Measurements from ENCODE around the gene USP6. TPM values are rescaled to one million over a fixed set of nuclear protein-coding genes. Genes with fewer than 3 reads are reported as not detected.

Gene USP6
- total and polyA plus RNA-seq, 4 donors: 0.05 to 0.36 (median 0.10) TPM; not detected in 1

DNA sequence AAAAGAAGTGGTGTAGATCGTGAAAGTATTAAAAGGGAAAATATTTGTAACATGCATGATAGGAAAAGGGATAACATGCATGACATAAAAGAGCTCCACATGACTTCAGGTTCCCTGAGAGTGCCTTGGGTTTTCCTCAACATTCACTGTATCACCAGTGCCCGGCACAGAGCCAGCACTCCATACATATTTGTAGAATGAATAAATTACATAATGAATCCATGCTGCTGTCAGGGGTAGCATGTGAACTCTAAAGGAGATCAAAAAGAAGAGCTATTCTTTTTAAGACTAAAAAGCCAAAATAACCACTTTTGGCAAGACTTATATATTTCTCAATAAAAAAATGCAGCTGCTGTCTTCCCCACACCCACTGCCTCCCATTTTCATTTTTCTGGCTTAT lies 78.5 kb downstream of the USP6 start:
- no peak for DNase-seq
- intact Hi-C loops (cut with DNase I): no loop called here

DNA sequence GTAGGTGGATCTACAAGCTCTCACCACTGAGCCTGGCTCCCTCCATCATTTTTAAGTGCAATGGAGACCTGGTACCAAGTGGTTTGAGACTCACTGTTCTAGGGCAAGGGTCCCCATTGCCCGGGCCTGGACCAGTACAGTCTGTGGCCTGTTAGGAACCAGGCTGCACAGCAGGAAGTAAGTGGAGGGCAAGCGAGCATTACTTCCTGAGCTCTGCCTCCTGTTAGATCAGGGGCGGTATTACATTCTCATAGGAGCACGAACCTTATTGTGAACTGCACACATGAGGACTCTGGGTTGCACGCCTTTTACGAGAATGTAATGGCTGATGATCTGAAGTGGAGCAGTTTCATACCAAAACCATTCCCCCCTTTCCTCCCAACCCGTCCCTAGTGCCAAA lies 82.6 kb downstream of the USP6 start:
- ATAC-seq (ENCODE audit: low FRiP score) (no peak), DNase-seq (no peak)
- Histone ChIP-seq H3K4me1 (ENCODE audit: control insufficient read depth in 1 of 2, insufficient read depth in 2 of 2, low read length in 2 of 2) (no peaks in the 10 kb centered on the region), H3K36me3 (ENCODE audit: control insufficient read depth in 1 of 2, insufficient read depth in 2 of 2, low read length in 1 of 2) (no peaks in the 10 kb centered on the region), H3K27me3 (ENCODE audit: control insufficient read depth in 1 of 2, insufficient read depth in 2 of 2, low read length in 1 of 2) (no peaks in the 10 kb centered on the region), H3K9me3 (ENCODE audit: control insufficient read depth, low read length) (no peaks in the 10 kb centered on the region), H3K27ac (ENCODE audit: low read depth in 1 of 2, low read length in 2 of 2) (no peak overlapping the region), H3K4me3 (ENCODE audit: low read length in 2 of 2) (no peak overlapping the region)
- 92 to 95% methylated on average over 7 of the region's 7 CpGs for WGBS, 2 donors
- intact Hi-C loops (cut with DNase I): no loop called here

More for the DNA sequence above, 78.5 kb downstream of the USP6 start:
- H3K4me1 ChIP-seq (ENCODE audit: control insufficient read depth in 1 of 2, insufficient read depth in 2 of 2, low read length in 2 of 2): no peaks in the 10 kb centered on the region
- no peak overlapping the region for H3K4me3 ChIP-seq (ENCODE audit: low read length in 2 of 2)
- H3K36me3 ChIP-seq (ENCODE audit: control insufficient read depth in 1 of 2, insufficient read depth in 2 of 2, low read length in 1 of 2): no peaks in the 10 kb centered on the region
- 84 to 86% methylated on average over 2 of the region's 2 CpGs for WGBS, 2 donors
- H3K27ac ChIP-seq (ENCODE audit: low read depth in 1 of 2, low read length in 2 of 2): no peak overlapping the region
- no peak for ATAC-seq (ENCODE audit: low FRiP score)
- H3K27me3 ChIP-seq (ENCODE audit: control insufficient read depth in 1 of 2, insufficient read depth in 2 of 2, low read length in 1 of 2): no peaks in the 10 kb centered on the region
- H3K9me3 ChIP-seq (ENCODE audit: control insufficient read depth, low read length): peaks cover 1% of the 10 kb centered on the region

- Histone ChIP-seq H3K4me3 (ENCODE audit: low read length in 2 of 2) (no peak overlapping the region), H3K36me3 (ENCODE audit: control insufficient read depth in 1 of 2, insufficient read depth in 2 of 2, low read length in 1 of 2) (no peaks in the 10 kb centered on the region), H3K9me3 (ENCODE audit: control insufficient read depth, low read length) (no peaks in the 10 kb centered on the region), H3K27me3 (ENCODE audit: control insufficient read depth in 1 of 2, insufficient read depth in 2 of 2, low read length in 1 of 2) (no peaks in the 10 kb centered on the region), H3K27ac (ENCODE audit: low read depth in 1 of 2, low read length in 2 of 2) (no peak overlapping the region), H3K4me1 (ENCODE audit: control insufficient read depth in 1 of 2, insufficient read depth in 2 of 2, low read length in 2 of 2) (no peaks in the 10 kb centered on the region)
- intact Hi-C loops (cut with DNase I): no loop called here
- WGBS, 2 donors: 36 to 54% methylated on average over 2 of the region's 2 CpGs
- ATAC-seq (ENCODE audit: low FRiP score) (no peak), DNase-seq (no peak)
These were observed 84.5 kb downstream of the USP6 start for GRCh38 chr17:5200360-5200759.

DNA sequence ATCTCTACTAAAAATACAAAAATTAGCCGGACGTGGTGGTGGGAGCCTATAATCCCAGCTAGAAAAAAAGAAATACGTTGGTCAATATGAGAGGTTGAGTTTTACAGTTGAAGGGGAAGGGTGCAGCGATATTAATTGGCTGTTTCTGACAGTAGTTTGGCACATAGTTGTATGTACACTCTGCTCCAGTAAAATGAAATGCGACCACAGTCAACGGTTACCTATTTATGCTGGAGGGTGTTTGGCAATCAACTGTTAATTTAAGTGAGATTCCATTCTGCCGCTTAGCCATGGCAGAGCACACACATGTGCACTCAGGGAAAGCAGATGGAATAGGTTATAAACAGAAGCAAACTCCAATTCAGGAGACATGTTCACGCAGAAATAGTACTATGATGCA lies 85.2 kb downstream of the USP6 start:
- no peaks in the 10 kb centered on the region for H3K36me3 ChIP-seq (ENCODE audit: control insufficient read depth in 1 of 2, insufficient read depth in 2 of 2, low read length in 1 of 2)
- 89 to 92% methylated on average over 8 of the region's 8 CpGs for WGBS, 2 donors

DNA sequence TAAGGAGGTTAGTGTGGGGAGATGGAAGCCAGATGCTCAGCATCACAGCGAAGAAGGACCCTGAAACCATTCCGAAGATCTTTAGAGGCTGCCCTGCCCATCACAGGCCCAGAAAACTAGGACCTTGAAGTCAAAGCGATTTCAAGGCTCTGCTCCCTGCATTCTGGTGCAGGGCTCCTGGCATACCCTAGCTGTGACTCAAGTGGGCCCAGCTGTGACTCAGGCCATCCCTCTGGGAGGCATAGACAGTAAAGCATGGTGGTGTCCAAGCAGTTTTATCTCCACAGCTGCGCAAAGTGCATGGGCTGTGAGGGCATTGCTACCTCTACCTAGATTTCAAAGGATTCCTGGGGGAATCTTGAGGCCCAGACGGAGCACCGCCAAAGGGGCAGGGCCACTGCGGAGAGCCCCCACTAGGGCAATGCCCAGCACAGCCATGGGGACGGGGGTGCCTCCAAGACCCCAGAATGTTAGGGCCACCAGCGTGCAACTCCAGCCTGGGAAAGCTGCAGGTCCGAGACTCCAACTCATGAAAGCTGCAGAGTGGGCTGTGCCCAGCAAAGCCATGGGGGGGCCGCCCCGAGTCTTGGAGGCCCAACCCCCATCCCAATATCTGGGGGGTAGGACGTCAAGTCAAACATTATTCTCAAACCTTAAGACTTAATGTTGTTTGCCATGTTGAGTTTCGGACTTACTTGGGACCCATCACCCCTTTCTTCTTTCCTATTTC lies 87.5 kb downstream of the USP6 start:
- WGBS, 2 donors: 96% methylated on average over 14 of the region's 14 CpGs
- Histone ChIP-seq H3K27me3 (ENCODE audit: control insufficient read depth in 1 of 2, insufficient read depth in 2 of 2, low read length in 1 of 2) (no peaks in the 10 kb centered on the region), H3K9me3 (ENCODE audit: control insufficient read depth, low read length) (no peaks in the 10 kb centered on the region), H3K36me3 (ENCODE audit: control insufficient read depth in 1 of 2, insufficient read depth in 2 of 2, low read length in 1 of 2) (no peaks in the 10 kb centered on the region), H3K4me3 (ENCODE audit: low read length in 2 of 2) (no peak overlapping the region), H3K4me1 (ENCODE audit: control insufficient read depth in 1 of 2, insufficient read depth in 2 of 2, low read length in 2 of 2) (no peaks in the 10 kb centered on the region), H3K27ac (ENCODE audit: low read depth in 1 of 2, low read length in 2 of 2) (no peak overlapping the region)
- ATAC-seq (ENCODE audit: low FRiP score) (no peak), DNase-seq (no peak)
- intact Hi-C loops (cut with DNase I): no loop called here

More for the DNA sequence above, 85.2 kb downstream of the USP6 start:
- H3K27ac ChIP-seq (ENCODE audit: low read depth in 1 of 2, low read length in 2 of 2): no peak overlapping the region
- DNase-seq (no peak), ATAC-seq (ENCODE audit: low FRiP score) (no peak)
- no peaks in the 10 kb centered on the region for H3K4me1 ChIP-seq (ENCODE audit: control insufficient read depth in 1 of 2, insufficient read depth in 2 of 2, low read length in 2 of 2)
- intact Hi-C loops (cut with DNase I): no loop called here
- H3K4me3 ChIP-seq (ENCODE audit: low read length in 2 of 2): no peak overlapping the region
- no peaks in the 10 kb centered on the region for H3K9me3 ChIP-seq (ENCODE audit: control insufficient read depth, low read length)
- no peaks in the 10 kb centered on the region for H3K27me3 ChIP-seq (ENCODE audit: control insufficient read depth in 1 of 2, insufficient read depth in 2 of 2, low read length in 1 of 2)

- no peak for ATAC-seq (ENCODE audit: low FRiP score)
- Histone ChIP-seq H3K27me3 (ENCODE audit: control insufficient read depth in 1 of 2, insufficient read depth in 2 of 2, low read length in 1 of 2) (no peaks in the 10 kb centered on the region), H3K27ac (ENCODE audit: low read depth in 1 of 2, low read length in 2 of 2) (no peak overlapping the region), H3K36me3 (ENCODE audit: control insufficient read depth in 1 of 2, insufficient read depth in 2 of 2, low read length in 1 of 2) (no peaks in the 10 kb centered on the region), H3K4me1 (ENCODE audit: control insufficient read depth in 1 of 2, insufficient read depth in 2 of 2, low read length in 2 of 2) (no peaks in the 10 kb centered on the region), H3K9me3 (ENCODE audit: control insufficient read depth, low read length) (no peaks in the 10 kb centered on the region), H3K4me3 (ENCODE audit: low read length in 2 of 2) (no peak overlapping the region)
- WGBS, 2 donors: 81 to 88% methylated on average over 1 of the region's 1 CpG
- no peak for DNase-seq
- intact Hi-C loops (cut with DNase I): no loop called here
These were observed 88.1 kb downstream of the USP6 start for GRCh38 chr17:5203908-5204294.

DNA sequence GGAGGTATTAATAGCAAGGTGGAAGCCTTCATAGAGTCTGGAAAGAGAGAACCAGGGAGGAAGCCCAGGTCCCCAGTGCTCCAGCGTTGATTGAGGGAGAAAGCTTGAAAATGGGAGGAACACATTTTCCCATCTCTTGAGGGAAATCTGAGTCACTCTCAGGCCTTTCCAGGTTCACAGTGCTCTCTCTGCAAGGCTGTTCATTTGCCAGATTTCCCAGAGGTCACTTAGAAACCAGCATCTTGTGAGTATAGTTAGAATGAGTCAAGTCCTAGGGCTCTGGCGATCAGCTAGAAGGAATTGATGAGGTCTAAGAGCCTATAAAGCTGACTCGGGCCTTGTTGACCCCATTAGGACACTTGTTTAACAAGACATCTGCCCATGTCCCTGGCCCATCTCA lies 93.6 kb downstream of the USP6 start:
- Histone ChIP-seq H3K9me3 (ENCODE audit: control insufficient read depth, low read length) (no peaks in the 10 kb centered on the region), H3K4me1 (ENCODE audit: control insufficient read depth in 1 of 2, insufficient read depth in 2 of 2, low read length in 2 of 2) (no peaks in the 10 kb centered on the region), H3K4me3 (ENCODE audit: low read length in 2 of 2) (no peak overlapping the region), H3K36me3 (ENCODE audit: control insufficient read depth in 1 of 2, insufficient read depth in 2 of 2, low read length in 1 of 2) (peaks cover 0 to 3% of the 10 kb centered on the region in 2 donors), H3K27me3 (ENCODE audit: control insufficient read depth in 1 of 2, insufficient read depth in 2 of 2, low read length in 1 of 2) (no peaks in the 10 kb centered on the region), H3K27ac (ENCODE audit: low read depth in 1 of 2, low read length in 2 of 2) (no peak overlapping the region)
- DNase-seq (no peak), ATAC-seq (ENCODE audit: low FRiP score) (no peak)
- 88 to 94% methylated on average over 3 of the region's 3 CpGs for WGBS, 2 donors
- intact Hi-C loops (cut with DNase I): no loop called here

GRCh38 chr17:5210091-5210490 lies 94.3 kb downstream of the USP6 start:
- H3K9me3 ChIP-seq (ENCODE audit: control insufficient read depth, low read length): no peaks in the 10 kb centered on the region
- 81 to 86% methylated on average over 5 of the region's 5 CpGs for WGBS, 2 donors
- no peaks in the 10 kb centered on the region for H3K27me3 ChIP-seq (ENCODE audit: control insufficient read depth in 1 of 2, insufficient read depth in 2 of 2, low read length in 1 of 2)
- H3K4me3 ChIP-seq (ENCODE audit: low read length in 2 of 2): no peak overlapping the region
- no peaks in the 10 kb centered on the region for H3K4me1 ChIP-seq (ENCODE audit: control insufficient read depth in 1 of 2, insufficient read depth in 2 of 2, low read length in 2 of 2)
- DNase-seq (no peak), ATAC-seq (ENCODE audit: low FRiP score) (no peak)
- intact Hi-C loops (cut with DNase I): no loop called here
- H3K36me3 ChIP-seq (ENCODE audit: control insufficient read depth in 1 of 2, insufficient read depth in 2 of 2, low read length in 1 of 2): peaks cover 0 to 3% of the 10 kb centered on the region in 2 donors
- H3K27ac ChIP-seq (ENCODE audit: low read depth in 1 of 2, low read length in 2 of 2): no peak overlapping the region

DNA sequence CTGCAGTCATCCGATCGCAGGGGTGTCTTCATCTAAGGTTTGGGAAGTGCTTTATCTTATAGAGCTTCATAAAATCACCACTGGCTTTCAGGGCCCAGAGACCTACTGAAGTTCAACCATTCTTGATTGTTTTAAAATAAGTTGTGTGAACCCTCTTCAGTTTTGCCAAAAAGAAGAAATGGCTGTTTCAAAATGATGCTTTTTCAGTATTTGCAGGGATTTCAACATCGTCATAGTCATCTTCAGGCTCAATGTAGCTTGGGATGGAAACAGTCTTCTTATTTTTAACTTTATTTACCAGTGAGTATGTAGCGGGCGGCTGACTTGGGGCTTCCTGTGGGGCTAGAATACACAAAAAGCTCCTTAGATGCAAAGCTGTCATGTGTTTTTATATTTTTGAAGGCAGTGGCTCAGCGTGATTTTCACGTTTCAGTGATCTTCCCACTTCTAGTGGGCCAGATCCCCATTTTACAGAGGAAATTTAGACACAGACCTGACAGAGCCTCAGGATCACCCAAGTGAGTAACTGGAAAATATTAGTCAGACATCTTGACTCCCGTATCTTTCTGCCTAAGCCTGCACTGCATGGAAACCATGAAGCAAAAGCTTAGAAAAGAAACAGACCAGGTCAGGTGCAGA lies 94.9 kb downstream of the USP6 start:
- no peak for DNase-seq
- Histone ChIP-seq H3K4me3 (ENCODE audit: low read length in 2 of 2) (no peak overlapping the region), H3K9me3 (ENCODE audit: control insufficient read depth, low read length) (no peaks in the 10 kb centered on the region), H3K4me1 (ENCODE audit: control insufficient read depth in 1 of 2, insufficient read depth in 2 of 2, low read length in 2 of 2) (no peaks in the 10 kb centered on the region), H3K27ac (ENCODE audit: low read depth in 1 of 2, low read length in 2 of 2) (no peak overlapping the region), H3K27me3 (ENCODE audit: control insufficient read depth in 1 of 2, insufficient read depth in 2 of 2, low read length in 1 of 2) (no peaks in the 10 kb centered on the region), H3K36me3 (ENCODE audit: control insufficient read depth in 1 of 2, insufficient read depth in 2 of 2, low read length in 1 of 2) (peaks cover 0 to 3% of the 10 kb centered on the region in 2 donors)
- ATAC-seq (ENCODE audit: low FRiP score): no peak
- 91 to 92% methylated on average over 8 of the region's 8 CpGs for WGBS, 2 donors
- intact Hi-C loops (cut with DNase I): no loop called here
